IPS DF 4.7 (cell line): ENCODE data around the gene GCNT1.
"Not testable (repeated sequence)": the region's sequence is repeated elsewhere in the genome, so short reads cannot be mapped to it uniquely, and the experiment has no call there.

Source experiments
- DNase-seq: peaks from one replicate; pipeline ENCODE4 v3.0.0-alpha.2; 2013; ENCODE audit warnings: low spot score; ENCODE audit errors: extremely low read depth

Gene GCNT1

GRCh38 chr9:76486151-76486550, 27.2 kb downstream of the GCNT1 start:
- no peak for DNase-seq

GRCh38 chr9:76490249-76490990, 31.4 kb downstream of the GCNT1 start:
- DNase-seq = no peak

GRCh38 chr9:76491056-76491455, 32.1 kb downstream of the GCNT1 start:
- DNase-seq = not testable (repeated sequence)

- DNase-seq = not testable (repeated sequence)
These were observed 34.5 kb downstream of the GCNT1 start for GRCh38 chr9:76493496-76493895.

- DNase-seq = no peak
These were observed 41.1 kb downstream of the GCNT1 start for GRCh38 chr9:76500061-76500460.

- DNase-seq = no peak
These were observed 43.8 kb downstream of the GCNT1 start for GRCh38 chr9:76502746-76503145.

- DNase-seq = no peak
These were observed 51.1 kb downstream of the GCNT1 start for GRCh38 chr9:76510041-76510440.

GRCh38 chr9:76510446-76510845, 51.5 kb downstream of the GCNT1 start:
- DNase-seq = no peak

GRCh38 chr9:76512826-76513225, 53.8 kb downstream of the GCNT1 start:
- no peak for DNase-seq

GRCh38 chr9:76516350-76516749, 57.4 kb downstream of the GCNT1 start:
- DNase-seq = no peak

- DNase-seq = no peak
These were observed 57.9 kb downstream of the GCNT1 start for GRCh38 chr9:76516871-76517270.

GRCh38 chr9:76519075-76519835, 60.3 kb downstream of the GCNT1 start:
- DNase-seq = no peak

- DNase-seq = no peak
These were observed 62.3 kb downstream of the GCNT1 start for GRCh38 chr9:76521244-76521681.

GRCh38 chr9:76521906-76522305, 62.9 kb downstream of the GCNT1 start:
- DNase-seq = no peak

GRCh38 chr9:76523617-76524200, 64.7 kb downstream of the GCNT1 start:
- not testable (repeated sequence) for DNase-seq

GRCh38 chr9:76525196-76525595, 66.2 kb downstream of the GCNT1 start:
- DNase-seq = no peak

GRCh38 chr9:76526026-76526425, 67.0 kb downstream of the GCNT1 start:
- DNase-seq = no peak

- no peak for DNase-seq
These were observed 69.1 kb downstream of the GCNT1 start for GRCh38 chr9:76528056-76528455.

GRCh38 chr9:76528642-76529190, 69.7 kb downstream of the GCNT1 start:
- no peak for DNase-seq

GRCh38 chr9:76529653-76530052, 70.7 kb downstream of the GCNT1 start:
- no peak for DNase-seq

- DNase-seq = no peak
These were observed 71.6 kb downstream of the GCNT1 start for GRCh38 chr9:76530458-76531110.
